Retina (tissue), 1 donor: ENCODE data around the gene XIRP1.

Source experiments
- DNase-seq: peaks from one replicate; pipeline ENCODE4 v3.0.0-alpha.2; 2016

Gene XIRP1

DNA sequence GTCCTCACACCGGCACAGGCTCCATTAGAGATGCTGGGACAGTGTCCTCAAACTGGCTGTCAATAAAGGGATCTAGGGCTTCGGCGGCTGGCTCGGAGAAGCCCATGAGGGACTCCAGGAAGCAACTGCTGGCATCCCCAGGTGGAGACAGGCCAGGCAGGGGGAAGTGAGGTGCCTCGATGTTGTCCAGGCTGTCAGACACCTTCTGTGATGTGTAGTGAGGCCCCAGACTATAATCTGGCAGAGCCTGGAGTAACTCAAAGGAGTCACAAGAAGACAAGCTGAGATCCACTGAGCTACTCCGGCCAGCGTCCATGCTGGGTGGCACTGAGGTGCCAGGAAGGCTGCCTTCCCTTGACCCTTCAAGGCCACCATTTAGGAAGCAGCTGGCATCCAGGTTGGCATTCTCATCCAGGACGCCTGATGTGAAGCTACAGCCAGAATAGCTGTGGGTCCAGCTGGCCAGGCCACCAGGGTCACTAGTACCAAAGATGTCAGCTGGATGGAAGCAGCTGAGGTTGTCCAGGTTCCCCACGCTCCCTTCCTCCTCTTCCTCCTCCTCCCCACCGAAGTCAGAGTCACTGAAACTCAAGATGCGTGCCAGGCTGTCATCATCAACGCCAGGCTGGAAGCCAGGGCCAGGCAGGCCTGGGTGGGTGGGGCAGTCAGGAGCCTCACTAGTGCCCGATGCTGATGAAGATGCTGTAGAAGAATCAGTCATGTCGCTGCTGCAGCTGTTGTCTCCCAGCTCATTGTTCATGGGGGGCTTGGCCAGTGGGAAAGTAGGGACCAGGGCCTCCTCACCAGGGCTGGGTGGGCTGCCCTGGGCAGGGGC is 49.1 kb downstream of the XIRP1 start:
- no peak for DNase-seq

DNA sequence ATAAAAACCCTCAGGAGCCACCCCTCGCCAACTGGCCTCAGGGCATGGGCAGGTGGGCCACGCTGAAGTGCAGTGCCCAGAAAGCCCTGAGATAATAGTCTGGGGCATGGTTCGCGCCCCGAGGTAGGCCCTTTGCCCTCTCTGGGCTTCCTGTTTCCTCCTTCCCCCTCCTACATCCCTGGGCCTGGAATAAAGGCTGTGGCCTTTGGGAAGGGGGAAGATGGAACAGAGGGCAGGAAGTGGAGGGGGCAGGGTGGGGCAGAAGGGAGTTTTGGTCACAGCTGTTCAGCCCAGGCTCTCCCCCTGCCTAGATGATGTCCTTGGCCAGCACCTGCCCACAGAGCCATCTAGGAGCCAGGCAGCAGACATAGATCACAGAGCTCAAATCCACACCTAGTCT is 50.3 kb downstream of the XIRP1 start:
- no peak for DNase-seq

DNA sequence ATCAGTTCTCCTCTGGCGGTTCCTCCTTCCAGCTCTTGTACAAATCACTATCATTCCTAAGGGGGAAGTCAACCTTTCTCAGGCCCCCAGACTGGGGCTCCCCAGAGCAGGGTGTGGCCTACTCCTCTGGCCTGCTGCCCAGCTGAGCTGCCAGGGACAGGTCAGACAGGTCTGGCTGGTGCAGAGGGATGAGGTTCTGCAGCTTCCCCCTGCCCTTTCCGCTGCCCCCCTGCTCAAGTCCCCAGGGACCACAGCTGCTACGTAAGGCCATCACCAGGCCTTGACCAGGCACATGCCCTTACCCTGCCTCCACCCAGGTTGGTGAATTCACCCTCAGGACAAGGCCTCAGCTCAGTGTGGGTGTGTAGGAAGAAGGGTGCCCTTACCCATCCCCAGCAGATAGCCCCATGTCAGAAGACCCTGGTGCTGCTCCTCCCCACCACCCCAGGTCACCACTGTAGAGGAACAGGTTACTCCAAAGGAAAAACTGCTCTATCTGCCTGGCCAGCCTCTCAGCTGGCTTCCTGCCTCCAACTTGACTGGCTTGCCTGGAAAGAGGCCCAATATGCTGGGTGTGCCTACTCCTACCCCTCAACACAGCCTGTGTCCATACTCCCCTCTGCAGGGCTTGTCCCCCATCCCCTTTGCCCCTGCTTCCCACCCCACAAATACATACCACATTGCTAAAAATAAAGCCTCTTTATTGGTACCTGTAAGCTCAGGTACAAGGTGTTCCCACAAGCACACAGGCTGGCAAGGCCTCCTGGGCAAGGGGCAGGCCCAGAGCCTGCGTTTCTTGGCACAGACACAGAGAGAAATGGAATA is 51.0 kb downstream of the XIRP1 start:
- DNase-seq = no peak

DNA sequence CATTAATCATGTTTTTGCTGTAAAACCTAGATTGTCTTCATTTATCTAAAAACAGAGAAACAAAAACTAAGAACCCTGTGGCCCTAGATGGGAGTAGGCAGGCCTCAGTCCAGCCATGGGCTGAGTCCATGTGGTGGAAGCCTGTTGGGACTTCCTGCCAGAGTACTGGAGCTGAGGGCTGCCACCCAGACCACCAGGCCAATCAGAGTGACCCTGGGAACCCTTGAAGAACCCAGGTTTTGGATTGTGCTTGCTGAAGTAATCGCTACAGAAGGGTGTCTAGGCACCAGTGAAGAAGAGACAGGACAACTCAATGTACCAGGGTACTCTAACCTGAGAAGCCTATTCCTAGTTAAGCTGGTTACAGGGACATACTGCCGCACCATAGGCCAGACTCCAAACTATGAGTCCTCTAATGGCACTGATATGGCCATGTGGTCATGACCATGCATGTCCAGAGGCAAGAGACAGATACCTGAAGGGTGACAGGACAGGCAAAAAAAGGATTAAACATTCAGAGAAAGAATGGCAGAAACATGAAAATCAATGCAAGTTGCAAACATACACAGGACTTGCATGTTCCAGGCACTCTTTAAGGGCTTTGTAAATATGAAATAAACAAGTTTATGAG is 51.9 kb downstream of the XIRP1 start:
- DNase-seq = no peak

DNA sequence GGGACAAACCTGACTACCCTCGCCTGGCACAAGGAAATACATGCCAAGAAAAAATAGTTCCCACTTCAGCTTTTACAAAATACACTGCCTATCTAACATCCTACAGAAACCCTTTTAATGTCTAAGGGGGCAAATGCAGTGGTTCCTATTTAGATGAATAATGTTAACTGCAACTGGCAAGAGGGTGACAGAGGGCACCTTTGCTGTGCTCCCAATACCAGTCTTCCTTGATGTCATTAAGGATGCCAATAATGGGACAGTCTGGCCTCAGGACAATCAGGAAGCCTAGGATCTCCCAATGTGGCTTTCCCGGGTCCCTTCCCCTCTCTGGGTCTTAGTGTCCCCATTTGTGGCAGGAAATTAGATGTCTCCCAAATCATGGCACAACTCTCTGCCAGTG is 53.0 kb downstream of the XIRP1 start:
- no peak for DNase-seq

DNA sequence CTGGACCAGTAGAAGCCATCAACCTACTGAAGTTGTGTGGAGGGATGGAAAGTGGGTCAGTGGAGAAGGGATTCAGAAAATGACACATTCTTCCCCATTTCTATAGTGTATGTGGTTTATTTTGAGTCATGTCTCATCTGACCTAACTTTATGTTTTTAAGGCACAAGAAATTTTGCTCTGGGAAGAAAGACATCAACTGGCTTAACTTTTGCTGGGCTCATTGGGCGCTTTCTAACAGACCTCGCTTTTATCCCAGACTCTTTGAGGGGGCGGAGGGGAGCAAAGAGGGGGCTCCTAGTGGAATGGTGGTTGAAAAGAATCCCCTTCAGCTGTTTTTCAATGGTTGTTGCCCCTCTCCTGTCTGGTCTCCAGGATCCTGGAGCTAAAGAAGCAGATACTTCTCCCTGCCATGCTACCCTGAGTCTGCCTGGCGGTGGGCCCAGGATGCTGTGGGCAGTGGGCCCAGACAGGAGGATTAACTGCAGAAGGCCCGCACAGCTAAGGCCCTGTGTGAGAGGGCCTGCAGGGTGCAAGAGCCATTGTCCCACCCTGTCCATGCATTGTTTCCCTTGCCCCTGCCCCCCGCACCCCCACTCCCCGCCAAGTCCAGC is 53.5 kb downstream of the XIRP1 start:
- DNase-seq = no peak

DNA sequence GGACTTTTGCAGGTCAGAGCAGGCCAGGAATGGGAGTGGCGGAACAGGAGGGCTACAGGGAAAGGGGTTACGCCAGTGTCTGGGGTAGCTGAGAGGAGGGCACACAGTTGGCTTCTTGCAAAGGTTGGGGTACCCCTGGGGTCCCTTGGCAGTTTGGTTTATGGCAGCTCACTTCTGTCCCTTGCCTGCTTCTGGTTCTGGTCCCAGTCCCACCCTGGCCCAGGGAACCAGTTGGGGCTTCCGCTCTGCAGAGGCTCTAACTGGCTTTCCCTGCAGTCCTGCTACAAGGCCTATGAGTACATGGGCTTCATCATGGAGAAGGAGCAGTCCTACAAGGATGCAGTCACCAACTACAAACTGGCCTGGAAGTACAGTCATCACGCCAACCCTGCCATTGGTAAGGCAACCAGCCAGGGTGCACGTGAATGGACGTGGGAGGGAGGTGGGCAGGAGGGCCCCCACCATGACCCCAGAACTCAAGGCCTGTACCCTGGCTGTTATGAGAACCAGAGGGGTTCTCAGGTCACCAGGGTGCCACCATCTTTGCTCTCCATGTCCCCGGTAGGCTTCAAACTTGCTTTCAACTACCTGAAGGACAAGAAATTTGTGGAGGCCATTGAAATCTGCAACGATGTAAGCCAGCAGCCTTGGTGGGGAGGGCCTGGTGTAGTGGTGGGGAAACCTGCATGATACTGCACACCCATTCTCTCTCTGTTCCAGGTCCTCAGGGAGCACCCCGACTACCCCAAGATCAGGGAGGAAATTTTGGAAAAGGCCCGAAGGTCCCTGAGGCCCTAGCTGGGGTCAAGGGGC is 54.2 kb downstream of the XIRP1 start:
- no peak for DNase-seq

DNA sequence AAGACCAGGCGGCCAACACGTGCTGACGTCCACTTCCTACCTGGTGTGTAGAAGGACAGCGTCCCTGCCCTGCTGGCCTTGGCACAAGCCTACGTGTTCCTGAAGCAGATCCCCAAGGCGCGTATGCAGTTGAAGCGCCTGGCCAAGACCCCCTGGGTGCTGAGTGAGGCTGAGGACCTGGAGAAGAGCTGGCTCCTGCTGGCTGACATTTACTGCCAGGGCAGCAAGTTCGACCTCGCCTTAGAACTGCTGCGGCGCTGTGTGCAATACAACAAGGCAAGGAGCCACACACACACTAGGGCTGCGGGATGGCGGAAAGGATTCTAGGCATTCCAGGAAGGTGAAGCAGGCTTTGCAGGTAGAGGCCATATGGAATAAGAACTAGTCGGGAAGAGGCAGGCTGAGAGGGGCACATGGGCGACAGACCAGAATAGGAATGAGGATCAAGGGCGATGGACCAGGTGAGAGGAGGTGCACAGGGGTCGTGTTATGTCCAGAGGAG is 54.9 kb downstream of the XIRP1 start:
- DNase-seq = no peak

DNA sequence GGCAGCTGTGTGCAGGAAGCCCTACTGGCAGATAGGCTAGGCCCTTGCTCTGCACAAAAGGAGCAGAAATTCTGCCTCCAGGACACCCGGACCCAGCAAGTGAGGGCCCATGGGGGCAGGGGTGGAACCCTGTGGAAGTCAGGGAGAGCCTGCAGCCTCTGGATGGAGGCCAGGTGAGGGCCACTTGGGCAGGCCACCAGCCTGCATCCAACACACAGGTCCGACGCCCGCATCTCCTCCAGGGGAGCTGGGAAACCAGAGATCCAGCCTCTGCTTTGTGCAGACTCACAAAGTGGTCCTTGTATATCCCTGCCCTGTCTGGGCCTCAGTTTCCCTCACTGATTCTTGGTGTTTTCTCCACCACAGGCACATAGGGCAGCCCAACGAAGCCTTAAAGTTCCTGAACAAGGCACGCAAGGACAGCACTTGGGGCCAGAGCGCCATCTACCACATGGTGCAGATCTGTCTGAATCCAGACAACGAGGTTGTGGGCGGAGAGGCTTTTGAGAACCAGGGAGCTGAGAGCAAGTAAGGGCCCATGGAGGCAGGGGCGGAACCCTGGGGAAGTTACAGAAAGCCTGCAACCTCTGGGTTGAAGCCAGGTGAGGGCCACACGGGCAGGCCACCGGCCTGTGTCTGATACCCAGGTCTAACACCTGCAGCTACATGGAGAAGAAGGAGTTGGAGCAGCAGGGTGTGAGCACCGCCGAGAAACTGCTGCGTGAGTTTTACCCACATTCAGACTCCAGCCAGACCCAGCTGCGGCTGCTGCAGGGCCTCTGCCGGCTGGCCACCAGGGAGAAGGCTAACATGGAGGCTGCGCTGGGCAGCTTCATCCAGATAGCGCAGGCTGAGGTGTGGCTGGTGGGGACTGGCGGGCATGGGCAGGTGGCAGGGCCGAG is 55.6 kb downstream of the XIRP1 start:
- DNase-seq = no peak

DNA sequence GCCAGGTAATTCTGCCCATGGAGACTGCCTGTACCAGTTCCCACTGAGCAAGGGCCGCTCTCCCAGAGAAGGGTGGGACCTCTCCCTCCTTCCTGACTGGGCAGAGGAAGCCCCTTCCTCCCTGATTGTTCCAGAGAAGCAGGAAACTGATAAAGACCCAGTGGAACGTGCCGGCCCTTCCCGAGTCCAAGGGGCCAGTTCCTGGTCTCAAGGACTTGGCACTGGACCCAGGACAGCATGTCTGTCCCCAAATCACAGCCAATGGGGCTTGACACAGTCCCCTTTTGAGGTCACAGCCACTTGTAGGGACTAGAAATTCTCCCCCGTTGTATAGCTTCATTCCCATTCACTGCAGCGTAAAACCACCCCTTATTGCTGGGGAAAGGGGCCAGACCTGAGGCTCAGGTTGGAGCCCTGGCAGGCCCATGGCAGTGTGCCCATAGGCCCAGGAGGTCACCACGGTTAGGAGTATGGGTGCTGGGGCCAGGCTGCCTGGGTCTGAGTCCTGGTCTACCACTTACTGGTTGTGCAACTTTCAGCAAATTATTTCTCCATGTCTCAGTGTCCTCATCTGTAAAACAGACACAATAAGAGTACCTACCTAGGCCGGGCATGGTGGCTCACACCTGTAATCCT is 57.1 kb downstream of the XIRP1 start:
- DNase-seq = no peak

DNA sequence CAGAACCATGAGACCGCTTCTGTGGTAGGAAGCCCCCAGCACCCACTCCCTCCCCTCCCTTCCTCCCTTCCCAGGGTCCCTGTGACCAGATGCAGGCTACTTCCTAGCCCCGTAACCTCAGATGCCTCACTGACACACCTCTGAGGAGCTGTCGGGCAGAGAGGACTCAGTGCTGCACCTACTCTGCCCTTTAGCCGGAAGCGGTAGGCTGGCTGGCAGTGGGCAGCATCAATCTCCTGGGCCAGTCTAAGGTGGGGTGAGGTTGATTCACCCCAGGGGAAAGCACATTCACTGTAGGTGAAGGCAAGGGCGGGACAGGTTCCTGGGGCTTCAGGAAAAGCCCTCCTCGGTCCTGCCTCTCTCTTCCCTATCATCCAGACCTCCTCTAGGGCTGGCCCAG is 58.1 kb downstream of the XIRP1 start:
- DNase-seq = no peak

DNA sequence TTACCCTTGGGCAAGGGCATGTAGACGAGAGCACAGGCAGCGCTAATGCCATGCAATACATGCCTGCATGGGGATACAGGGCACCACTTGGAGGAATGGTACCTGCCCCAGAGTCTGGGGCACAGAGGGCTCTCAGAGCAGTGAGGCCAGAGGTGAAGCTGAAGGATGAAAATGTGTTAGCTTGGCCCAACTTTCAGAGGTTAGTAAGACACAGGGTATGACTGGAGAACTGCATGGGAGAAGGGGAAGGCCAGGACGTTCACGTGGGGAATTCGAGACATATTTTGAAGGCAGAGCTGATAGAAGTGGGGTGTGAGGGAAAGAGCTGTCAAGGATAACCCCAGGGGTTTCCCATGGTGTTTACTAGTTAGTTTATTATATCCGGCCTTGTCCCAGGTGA is 58.6 kb downstream of the XIRP1 start:
- DNase-seq = no peak
